ENCODE results near the gene FANCC.

The FANCC gene

GRCh38 chr9:95112436-95113280, 204.9 kb downstream of the FANCC start:
- no peak for DNase-seq

DNA sequence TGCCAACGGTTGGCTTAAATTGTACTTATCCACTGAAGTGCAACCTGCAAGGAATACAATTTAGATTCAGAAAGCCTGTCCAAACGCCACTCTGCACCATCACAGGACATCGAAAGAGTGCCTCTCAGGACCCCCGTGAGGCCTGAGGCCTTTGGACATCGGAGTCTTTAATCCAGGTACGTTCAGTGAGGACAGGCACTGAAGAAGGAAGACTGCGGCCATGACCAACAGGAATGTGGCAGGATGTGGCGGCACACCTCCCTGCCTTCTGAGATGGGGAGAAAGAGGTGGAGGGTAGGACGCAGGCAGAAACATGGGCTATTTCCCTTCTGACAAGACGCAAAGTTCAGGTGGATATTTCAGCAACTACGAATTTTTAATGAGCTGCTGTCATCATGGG, 205.8 kb downstream of the FANCC start:
- no peak for DNase-seq

DNA sequence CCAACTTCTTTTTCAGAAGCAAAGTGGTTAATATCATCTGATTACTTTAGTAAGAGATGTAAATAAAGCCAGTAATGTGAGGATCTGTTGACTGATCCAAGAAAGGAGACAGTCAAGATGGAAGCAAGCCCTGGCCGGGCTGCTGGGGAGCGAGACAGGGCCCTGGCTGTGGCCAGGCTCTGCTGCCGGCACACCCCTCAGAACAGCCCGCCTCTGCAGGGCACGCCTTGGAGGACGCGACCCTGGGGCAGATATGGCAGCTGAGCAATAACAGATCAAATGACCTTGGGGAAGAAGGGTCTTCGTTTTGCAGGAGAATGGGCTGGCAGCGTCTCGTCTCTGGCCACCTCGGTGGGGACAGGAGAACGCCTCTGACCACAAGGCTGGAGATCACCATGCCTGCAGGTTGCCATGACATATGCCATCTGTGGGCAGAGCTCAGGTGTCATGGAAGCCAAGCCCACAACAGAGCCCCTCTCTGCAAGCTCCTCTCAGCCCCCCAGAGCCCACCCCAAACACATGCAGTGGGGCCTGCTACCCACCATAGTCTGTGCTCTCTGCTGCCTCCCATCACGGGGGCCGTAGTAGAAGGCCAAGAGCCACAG, 206.5 kb downstream of the FANCC start:
- no peak for DNase-seq

GRCh38 chr9:95109456-95109855, 208.1 kb downstream of the FANCC start:
- DNase-seq: no peak

DNA sequence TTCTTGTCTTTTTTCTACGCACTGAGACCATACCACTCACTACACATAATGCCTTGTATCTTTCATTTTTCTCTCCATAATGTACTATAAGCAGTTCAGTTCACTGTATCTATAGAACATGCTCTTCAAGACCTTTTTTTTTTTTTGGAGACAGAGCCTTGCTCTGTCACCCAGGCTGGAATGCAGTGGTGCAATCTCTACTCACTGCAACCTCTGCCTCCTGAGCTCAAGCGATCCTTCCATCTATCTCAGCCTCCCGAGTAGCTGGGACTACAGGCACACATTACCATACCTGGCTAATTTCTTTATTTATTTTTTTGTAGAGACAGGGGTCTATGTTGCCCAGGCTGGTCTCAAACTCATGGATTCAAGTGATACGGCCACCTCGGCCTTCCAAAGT, 208.7 kb downstream of the FANCC start:
- no peak for DNase-seq

DNA sequence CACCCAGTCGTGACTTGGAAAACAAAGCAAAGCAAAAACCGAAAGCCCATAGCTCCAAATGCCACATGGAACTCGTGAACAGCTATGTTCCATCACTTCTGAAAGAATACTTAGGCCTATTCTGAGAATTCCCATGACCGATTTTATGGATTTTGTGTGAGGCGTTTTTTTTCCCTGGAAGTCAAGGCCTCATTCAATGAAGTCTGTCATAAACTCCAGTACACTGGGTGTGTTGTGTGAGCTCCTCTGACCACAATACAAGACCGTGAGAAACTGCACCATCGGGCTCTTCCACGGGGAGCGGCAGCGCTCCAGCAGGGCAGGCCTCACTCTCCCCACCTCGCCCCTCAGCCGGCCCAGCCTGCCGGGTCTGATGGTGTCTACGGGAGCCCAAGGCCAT, 209.5 kb downstream of the FANCC start:
- no peak for DNase-seq

DNA sequence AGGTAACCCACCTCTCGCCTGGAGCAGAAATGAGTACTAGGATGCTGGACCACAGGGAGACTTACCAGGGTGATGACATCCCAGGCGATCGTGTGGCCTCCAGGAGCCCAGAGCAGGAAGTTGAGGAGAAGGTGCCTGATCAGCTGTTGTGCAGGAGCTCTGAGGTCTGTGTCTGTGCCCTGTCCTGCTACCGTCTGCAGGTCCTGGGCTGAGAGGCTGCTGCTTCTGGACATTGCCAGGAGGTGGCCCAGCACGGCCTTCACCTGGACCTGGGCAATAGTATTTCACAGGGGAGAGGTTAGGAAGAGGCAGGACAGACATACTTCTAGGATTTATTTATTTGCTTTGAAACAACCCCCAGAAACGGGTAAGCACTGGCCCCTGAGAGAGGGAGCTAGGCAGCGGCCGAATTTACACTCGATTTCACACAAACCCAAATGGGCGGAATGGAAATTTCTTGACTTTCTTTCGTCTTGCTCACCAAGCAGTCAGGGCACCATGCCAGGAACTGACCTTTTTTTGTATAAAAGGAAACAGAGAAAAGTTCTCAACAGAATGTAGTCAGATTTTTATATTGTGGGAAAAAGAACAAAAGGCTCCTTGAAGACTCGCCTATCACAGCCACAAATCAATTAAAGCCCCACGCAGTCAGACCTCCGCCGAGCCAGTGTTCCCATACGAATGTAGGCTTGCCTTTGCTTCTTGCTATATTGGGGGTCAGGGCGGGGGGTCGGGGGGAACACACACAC, 210.3 kb downstream of the FANCC start:
- no peak for DNase-seq

DNA sequence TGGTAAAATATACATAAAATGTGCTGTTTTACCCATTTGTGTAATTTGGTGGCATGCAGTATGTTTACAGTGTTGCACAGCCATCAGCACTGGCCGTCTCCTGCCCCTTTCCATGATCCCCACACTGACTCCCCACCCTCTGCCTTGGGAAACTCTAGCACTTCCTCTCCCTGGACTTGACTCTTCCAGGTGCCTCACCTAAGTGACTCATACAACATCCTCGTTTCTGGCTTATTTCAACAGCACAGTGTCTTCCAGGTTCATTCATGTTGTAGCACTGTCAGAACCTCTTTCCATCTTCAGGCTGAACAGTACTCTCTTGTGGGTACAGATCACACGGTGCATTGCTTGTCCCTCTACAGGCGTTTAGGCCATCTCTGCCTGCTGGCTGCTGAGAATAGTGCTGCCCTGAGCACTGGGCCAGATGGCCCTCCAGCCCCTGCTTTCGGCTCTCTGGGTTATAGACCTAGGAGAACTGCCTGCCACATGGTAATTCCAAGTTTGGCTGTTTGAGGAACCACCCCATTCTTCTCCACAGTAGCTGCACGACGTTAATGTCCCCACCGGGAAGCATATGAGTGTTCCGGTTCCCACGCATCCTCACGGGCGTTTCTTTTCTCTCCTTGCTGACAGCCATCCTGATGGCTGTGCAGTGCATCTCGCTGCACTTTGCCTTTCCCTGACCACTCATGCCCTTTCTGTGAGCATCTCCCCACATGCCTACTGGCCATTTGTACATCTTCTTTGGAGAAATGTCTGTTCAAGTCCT, 211.8 kb downstream of the FANCC start:
- DNase-seq: no peak

DNA sequence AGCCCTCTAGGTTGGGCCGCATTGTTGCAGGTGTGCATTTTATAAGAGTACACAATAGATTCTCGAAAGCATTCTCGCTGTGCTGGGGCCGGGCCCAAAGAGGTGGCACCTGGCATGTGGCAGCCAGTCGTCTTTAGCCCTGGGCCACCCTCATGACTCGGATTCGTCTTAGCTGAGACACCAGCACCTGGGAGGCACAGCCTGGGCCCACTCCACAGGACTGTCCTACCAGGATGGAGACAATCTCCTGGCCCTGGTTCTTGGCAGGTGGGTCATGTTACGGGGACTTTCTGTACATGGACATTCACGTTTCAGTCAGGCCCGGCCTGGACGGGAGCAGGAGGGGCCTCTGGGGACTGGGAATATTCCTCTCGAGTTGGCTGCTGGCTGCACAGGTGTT, 212.5 kb downstream of the FANCC start:
- no peak for DNase-seq

DNA sequence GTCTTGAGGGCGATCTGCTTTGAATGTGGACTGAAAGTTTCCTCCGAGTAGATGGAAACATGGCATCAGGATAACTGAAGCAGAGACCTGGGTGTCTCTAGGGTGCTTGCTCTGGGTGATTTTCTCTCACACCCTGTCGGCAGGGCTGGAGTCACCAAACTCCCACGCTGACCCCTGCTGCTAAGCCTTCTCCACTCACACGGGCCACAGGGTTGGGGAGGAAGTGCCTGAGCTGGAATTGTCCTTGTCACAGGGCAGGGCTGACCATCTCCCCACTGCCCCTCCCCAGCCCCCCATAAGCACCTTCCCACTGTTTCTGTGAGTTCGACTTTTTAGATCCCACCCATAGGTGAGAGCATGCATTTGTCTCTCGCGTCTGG, 212.9 kb downstream of the FANCC start:
- DNase-seq: no peak

DNA sequence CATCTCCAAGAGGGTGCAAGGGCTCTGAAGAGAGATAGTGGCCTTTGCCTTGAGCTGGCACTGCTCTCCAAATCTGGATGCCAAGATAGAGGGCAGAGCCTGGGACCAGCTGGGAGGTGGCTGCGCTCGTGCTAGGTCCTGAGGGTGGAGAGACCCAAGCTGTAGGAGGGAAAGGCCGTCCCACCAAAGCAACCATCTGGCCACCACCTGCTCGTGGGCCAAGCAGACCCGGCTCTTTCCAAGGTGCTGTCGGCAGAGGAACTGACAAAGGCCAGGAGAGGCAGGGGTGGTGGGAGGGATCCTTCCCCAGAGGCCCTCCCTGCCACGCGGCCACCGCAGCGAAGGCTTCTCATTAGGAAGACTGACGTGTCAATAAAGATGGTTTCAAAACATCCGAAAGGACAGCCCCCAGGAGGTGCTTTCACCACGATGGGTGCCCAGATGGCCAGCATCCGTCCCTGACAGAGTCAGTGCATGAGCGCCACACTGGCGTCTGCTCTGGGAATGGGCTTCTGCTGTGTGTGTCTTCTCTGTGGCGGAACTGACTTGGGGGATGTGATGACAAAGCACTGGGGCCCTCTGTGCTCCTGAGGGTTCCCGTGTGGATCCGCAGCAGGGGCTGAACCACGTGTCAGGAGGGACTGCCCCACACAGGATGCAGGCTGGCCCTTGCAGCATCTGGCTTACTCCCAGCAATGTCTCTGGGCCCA, 213.5 kb downstream of the FANCC start:
- DNase-seq: no peak

DNA sequence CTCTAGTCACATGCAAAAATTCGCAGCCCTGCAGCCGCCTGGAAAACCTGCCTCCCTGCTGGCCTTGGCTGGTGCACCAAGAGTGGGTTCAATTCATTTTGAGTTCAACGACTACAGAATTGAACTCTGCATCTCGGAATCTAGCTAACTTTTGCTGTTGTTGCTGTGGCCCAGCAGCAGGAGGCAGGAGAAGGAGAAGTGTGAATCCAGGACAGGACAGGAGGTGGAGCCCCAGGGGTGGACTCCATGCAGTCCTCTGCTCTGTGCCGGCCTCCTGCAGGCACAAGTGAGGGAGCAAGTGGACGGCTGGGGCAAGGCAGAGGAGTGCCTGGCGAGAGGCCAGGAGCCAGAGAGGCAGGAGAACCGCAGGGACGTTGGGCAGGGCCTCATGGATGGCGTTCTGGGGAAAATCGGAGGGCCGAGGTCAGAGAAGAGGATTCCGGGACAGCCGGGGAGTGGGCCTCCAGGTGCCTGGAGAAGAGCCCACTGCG, 214.2 kb downstream of the FANCC start:
- no peak for DNase-seq

- no peak for DNase-seq
These were observed 214.9 kb downstream of the FANCC start for GRCh38 chr9:95102572-95102971.

GRCh38 chr9:95102001-95102433, 215.5 kb downstream of the FANCC start:
- DNase-seq: no peak

DNA sequence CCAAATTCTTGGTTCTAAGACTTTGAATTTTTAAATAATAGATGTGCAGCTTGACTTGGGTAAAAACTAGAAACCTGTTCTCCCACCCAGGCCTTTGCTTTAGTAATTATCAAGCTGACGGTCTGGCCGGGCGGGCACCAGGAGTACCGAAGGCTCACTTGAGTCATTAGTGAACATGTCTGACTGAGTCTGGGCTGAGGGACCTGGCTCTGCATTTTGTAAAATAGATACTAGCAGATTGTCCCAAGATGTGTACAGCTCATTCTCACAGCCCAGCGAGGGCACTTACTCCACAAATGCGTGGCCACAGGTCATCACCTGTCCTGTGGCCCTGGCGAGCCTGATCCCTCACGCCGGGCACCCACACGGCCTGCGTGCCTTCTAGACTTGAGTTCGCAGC, 216.2 kb downstream of the FANCC start:
- no peak for DNase-seq

DNA sequence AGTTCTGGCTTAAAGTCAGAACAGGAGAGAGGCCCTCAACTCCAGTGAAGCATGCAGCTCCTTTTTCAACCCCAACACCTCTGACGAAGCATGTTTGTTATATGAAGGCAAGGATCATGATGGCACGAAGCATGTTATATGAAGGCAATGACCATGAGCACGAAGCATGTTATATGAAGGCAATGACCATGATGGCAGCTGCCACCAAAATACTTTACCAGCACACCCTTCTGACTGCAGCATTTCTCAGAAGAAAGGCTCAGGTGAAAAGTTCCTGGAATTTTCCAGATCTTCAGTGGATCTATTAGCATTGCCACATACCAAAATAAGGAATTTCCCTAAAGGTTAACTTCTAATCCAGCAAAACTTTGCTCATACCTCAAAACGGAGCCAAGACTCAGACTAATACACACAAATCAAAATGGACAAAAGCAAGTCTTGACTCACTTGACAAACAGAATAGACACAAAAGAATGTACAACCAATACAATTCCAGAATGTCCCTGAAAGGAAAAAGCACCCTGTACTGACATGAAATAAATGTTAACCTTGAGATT, 217.4 kb downstream of the FANCC start:
- no peak for DNase-seq

DNA sequence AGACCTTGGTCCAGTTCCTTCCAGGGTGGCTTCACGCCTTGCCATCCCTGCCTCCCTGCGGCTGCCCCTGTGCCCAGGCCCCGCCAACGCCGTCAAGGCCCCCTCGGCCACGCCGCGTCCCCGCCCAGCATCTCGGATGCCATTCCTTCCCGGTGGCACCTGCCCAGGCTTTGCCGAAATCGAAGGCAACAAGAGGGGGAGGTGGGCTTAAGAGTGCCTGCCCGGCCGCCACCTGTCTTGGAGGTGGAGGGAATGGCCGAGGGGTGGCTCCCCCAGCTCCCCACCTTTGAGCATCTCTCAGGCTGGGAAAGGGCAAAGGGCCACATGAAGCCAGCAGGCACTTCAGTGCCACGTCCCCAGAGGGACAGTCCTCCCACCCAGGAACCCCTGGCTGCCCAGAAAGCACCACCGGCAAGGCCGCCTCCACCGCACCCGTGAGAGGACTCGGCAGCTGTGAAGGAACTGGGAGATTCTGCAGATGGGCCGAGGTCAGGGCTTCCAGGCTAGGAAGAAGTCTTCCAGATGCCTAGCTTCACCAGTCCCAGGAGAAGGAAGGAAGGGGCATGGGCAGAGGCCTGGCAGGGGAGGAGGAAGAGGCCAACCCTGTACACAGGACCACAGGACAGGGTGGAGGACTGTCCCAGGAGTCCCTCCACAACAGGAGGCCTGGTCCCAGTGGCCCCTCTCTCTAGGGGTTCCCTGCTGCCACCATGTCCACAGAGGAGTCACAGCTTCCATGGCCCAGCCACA, 218.0 kb downstream of the FANCC start:
- no peak for DNase-seq

DNA sequence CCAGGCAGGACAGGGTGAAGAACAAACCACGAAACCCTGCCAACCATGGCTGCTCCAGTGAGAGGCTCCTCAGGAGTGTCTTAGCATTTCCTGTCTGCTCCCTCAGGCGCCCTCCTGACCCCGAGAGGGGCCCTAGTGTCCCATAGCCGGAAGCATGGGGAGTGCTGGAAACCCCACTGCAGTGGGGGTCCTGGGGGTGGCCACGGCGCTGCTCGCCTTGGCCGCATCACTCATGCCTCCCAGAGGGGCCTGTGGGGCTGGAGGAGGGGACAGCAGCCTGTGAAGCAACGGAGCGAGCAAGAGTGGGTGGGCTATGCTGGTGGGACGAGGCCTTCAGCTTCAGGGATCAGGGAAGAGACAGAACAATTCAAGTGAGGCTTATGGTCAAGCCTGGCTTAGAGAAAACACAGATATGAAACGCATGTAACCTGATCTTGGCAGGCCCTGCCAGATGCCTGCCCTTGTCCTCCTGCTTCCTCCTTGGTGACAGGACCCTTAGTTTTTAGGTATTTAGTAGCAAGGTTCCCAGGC, 219.1 kb downstream of the FANCC start:
- no peak for DNase-seq

DNA sequence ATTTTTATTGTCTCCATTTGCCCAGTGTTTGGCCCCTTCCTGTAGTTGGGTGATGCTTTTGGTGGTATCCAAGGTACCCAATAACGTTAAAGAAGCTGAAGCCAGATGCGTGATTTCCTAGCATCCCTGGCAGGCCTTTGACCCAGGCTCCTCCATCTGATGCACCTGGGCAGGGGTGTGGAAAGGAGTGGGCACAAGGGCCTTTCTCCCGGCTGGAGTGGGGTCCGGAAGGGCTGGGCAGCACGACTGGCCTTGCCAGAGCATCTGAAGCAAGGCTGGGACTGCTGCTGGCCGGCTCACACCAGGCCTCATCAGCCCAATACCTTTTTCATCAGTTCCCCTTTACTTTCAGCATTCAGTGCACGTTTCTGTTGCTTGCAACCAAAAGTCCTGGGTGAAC, 220.2 kb downstream of the FANCC start:
- DNase-seq: no peak

DNA sequence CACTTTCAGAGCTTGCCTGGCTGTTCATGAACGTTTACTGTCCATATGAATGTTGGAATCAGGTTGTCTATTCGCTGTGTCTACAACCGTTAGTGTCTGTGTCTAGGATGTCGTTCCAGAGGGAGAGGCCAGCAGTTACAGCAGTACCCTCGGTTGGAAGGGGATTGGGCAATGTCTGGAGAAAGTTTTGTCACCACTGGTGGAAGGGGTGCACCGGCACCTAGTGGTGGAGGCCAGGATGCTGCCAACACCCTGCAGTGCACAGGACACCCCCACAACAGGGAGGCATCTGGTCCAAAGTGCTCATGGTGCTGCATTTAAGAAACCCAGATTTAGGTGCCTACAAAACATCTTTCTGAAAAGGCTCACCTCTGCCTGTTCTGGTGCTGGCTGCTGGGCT, 220.7 kb downstream of the FANCC start:
- no peak for DNase-seq

- no peak for DNase-seq
These were observed 221.1 kb downstream of the FANCC start for GRCh38 chr9:95096381-95096780.

Measured in stimulated activated CD4-positive, alpha-beta T cell treated with anti-CD3 and anti-CD28 coated beads, Interleukin-12 subunit alpha, Interleukin-12 subunit beta, amount 100 ng/mL, for 4 hours (primary cell).